Effector memory CD4-positive, alpha-beta T cell (primary cell): ENCODE results near the gene SSR1.

Experiments used
- DNase-seq, 3 donors: peaks; one replicate each; pipeline ENCODE4 v3.0.0-alpha.2; 2020
- H3K27ac ChIP-seq: 2 replicates; pipeline ENCODE4 v1.7.0; 2013; ENCODE audit warnings: mild to moderate bottlenecking, low read length, moderate library complexity; ENCODE audit not compliant: insufficient read depth, poor library complexity, severe bottlenecking
- H3K27me3 ChIP-seq: replicated peaks from 2 replicates; pipeline ENCODE4 v1.7.0; 2013; ENCODE audit warnings: mild to moderate bottlenecking, low read length; ENCODE audit not compliant: insufficient read depth, control insufficient read depth, poor library complexity, severe bottlenecking
- H3K36me3 ChIP-seq: 2 replicates; pipeline ENCODE4 v1.7.0; 2013; ENCODE audit warnings: mild to moderate bottlenecking, low read length, moderate library complexity; ENCODE audit not compliant: control insufficient read depth, insufficient read depth
- H3K4me1 ChIP-seq: 2 replicates; pipeline ENCODE4 v1.7.0; 2013; ENCODE audit warnings: low read length, mild to moderate bottlenecking; ENCODE audit not compliant: control insufficient read depth, insufficient read depth, poor library complexity, severe bottlenecking
- H3K4me3 ChIP-seq: 2 replicates; pipeline ENCODE4 v1.7.0; 2013; ENCODE audit warnings: low read length, low read depth, mild to moderate bottlenecking; ENCODE audit not compliant: insufficient read depth, poor library complexity, severe bottlenecking
- H3K9me3 ChIP-seq: 2 replicates; pipeline ENCODE4 v1.7.0; 2013; ENCODE audit warnings: mild to moderate bottlenecking, low read length, moderate library complexity; ENCODE audit not compliant: control insufficient read depth

Gene SSR1

GRCh38 chr6:7309050-7309449 lies 3.9 kb downstream of the SSR1 start:
- H3K9me3 ChIP-seq: no peaks in the 10 kb centered on the region
- H3K27ac ChIP-seq: no peak overlapping the region
- no peaks in the 10 kb centered on the region for H3K4me1 ChIP-seq
- no peak overlapping the region for H3K4me3 ChIP-seq
- H3K36me3 ChIP-seq: peaks cover 37% of the 10 kb centered on the region
- no peak for DNase-seq
- H3K27me3 ChIP-seq: no peaks in the 10 kb centered on the region

GRCh38 chr6:7307533-7307932 lies 5.5 kb downstream of the SSR1 start:
- no peak overlapping the region for H3K27ac ChIP-seq
- H3K9me3 ChIP-seq: no peaks in the 10 kb centered on the region
- H3K36me3 ChIP-seq: peaks cover 47% of the 10 kb centered on the region
- H3K27me3 ChIP-seq: no peaks in the 10 kb centered on the region
- no peak for DNase-seq
- no peaks in the 10 kb centered on the region for H3K4me1 ChIP-seq
- no peak overlapping the region for H3K4me3 ChIP-seq

- Histone ChIP-seq H3K36me3 (peaks cover 69% of the 10 kb centered on the region), H3K27ac (no peak overlapping the region)
- DNase-seq: no peak
These were observed 8.2 kb downstream of the SSR1 start for GRCh38 chr6:7304821-7305220.

GRCh38 chr6:7301702-7302101 lies 11.3 kb downstream of the SSR1 start:
- Histone ChIP-seq H3K9me3 (no peaks in the 10 kb centered on the region), H3K4me3 (no peak overlapping the region), H3K27me3 (no peaks in the 10 kb centered on the region), H3K36me3 (peaks cover 63% of the 10 kb centered on the region), H3K4me1 (no peaks in the 10 kb centered on the region), H3K27ac (no peak overlapping the region)
- no peak for DNase-seq

More at GRCh38 chr6:7304821-7305220, 8.2 kb downstream of the SSR1 start:
- H3K9me3 ChIP-seq: no peaks in the 10 kb centered on the region
- H3K27me3 ChIP-seq: no peaks in the 10 kb centered on the region
- no peaks in the 10 kb centered on the region for H3K4me1 ChIP-seq
- no peak overlapping the region for H3K4me3 ChIP-seq

- Histone ChIP-seq H3K27me3 (no peaks in the 10 kb centered on the region), H3K27ac (no peak overlapping the region), H3K36me3 (peaks cover 68% of the 10 kb centered on the region), H3K4me3 (no peak overlapping the region), H3K4me1 (no peaks in the 10 kb centered on the region), H3K9me3 (no peaks in the 10 kb centered on the region)
- no peak for DNase-seq
These were observed 12.1 kb downstream of the SSR1 start for GRCh38 chr6:7300926-7301325.

DNA sequence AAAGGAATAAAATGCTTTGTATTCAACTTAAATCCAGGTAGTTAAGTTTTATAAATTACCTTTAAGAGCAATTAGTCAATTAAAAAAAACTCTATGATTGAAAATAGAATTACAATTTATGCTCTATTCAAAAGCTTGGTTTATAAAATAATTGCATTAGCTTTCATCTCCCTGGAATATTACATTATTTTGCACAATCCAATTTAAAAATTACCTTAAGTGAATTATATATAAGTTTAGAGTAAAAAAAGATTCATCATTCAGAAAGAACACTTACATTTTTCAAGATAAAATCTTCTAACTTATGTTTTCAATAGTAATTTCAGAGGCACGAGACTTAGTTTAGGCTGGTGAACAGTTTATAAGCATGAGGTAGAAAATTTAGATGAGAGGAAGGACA lies 14.9 kb downstream of the SSR1 start:
- no peaks in the 10 kb centered on the region for H3K4me1 ChIP-seq
- no peak overlapping the region for H3K4me3 ChIP-seq
- H3K27ac ChIP-seq: no peak overlapping the region
- peaks cover 65% of the 10 kb centered on the region for H3K36me3 ChIP-seq
- H3K27me3 ChIP-seq: no peaks in the 10 kb centered on the region
- no peak for DNase-seq
- no peaks in the 10 kb centered on the region for H3K9me3 ChIP-seq

DNA sequence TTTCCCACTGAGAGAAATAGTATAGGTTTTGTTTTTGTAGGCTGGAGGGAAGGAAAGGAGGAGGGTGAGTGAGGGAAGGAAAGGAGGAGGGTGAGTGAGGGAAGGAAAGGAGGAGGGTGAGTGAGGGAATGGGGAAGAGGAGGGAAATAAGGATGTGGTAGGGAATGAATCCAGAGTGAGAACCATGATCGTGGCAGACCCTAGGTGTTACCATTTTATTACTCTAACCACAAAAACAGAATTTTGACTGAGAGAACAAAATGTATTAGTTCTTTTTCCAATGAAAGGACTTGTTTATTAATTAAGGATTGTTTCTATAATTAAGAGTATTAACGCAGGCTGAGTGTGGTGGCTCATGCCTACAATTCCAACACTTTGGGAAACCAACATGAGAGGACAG lies 16.4 kb downstream of the SSR1 start:
- H3K4me1 ChIP-seq: no peaks in the 10 kb centered on the region
- no peaks in the 10 kb centered on the region for H3K27me3 ChIP-seq
- H3K4me3 ChIP-seq: no peak overlapping the region
- H3K36me3 ChIP-seq: peaks cover 65% of the 10 kb centered on the region
- no peak overlapping the region for H3K27ac ChIP-seq
- no peak for DNase-seq
- H3K9me3 ChIP-seq: no peaks in the 10 kb centered on the region

DNA sequence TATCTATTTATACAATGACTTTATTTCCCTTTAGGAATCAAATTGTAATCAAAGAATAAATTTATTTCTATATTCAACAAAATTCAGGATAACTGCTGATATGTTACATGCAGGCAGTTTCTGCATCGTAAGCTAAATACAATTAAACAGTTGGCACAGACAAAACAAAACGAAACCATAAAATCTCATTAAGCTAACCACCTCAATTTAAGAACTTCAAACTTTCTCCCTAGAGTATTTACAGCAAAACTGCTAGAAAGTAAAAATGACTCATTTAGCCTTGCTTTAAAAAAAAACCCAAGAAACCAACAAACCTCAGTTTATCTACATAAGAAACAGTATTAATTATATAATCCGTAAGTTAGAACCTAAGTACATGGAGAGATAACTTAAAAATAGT lies 17.1 kb downstream of the SSR1 start:
- H3K9me3 ChIP-seq: no peaks in the 10 kb centered on the region
- no peak overlapping the region for H3K4me3 ChIP-seq
- peaks cover 62% of the 10 kb centered on the region for H3K36me3 ChIP-seq
- H3K4me1 ChIP-seq: no peaks in the 10 kb centered on the region
- H3K27me3 ChIP-seq: no peaks in the 10 kb centered on the region
- H3K27ac ChIP-seq: no peak overlapping the region
- DNase-seq: no peak

DNA sequence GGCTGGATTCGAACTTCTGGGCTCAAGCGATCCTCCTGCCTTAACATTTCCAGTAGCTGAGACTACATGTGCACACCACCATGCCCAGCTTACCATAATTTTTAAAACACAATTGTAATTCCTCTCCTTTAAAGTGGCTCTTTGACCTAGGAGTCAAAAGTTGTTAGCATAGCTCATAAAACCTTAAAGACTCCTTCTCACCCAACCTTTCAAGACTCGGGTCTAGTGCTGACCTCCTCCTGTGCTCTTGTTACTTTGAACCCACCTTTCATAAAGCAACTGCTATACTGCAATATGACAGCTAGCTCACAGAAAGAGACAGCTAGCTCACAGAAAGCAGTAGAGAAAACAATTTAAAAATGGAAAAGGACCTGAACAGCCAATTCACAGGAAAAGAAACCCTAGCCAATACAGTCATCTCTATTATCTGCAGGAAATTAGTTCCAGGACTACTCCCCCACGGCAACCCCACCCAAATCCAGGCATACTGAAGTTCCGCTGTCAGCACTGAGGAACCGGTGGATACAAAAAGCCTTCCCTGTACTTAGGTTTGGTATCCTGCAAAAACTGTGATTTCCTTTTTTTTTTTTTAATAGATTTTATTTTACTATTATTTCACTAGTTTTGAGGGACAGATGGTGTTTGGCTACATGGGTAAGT lies 20.3 kb downstream of the SSR1 start:
- Histone ChIP-seq H3K27ac (no peak overlapping the region), H3K9me3 (no peaks in the 10 kb centered on the region), H3K36me3 (peaks cover 71% of the 10 kb centered on the region), H3K4me3 (no peak overlapping the region), H3K4me1 (no peaks in the 10 kb centered on the region), H3K27me3 (no peaks in the 10 kb centered on the region)
- DNase-seq: no peak

DNA sequence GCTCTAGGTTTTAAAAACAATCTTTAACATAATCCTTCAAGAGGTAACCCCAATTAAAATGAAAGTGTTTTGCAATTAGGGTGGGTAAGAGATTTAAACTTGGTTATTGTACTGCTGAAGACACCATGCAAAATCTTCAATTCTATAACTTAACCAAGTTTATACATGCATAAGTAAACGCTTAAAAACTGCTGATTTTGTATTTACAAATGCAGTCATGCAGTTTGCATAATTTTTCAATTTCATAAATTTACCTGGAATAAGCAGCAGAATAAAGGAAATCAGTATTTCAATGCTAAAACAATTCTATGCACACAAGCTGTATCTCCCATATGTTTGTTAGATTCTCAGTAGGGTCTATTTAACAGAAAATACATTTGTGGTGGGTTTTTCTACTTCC lies 22.9 kb downstream of the SSR1 start:
- H3K4me1 ChIP-seq: no peaks in the 10 kb centered on the region
- peaks cover 69% of the 10 kb centered on the region for H3K36me3 ChIP-seq
- no peaks in the 10 kb centered on the region for H3K9me3 ChIP-seq
- no peaks in the 10 kb centered on the region for H3K27me3 ChIP-seq
- H3K27ac ChIP-seq: no peak overlapping the region
- no peak overlapping the region for H3K4me3 ChIP-seq
- no peak for DNase-seq
